BE2C (cell line): ENCODE results near the gene AKAP14.
A peak's percentile ranks its signal among the peaks of the same experiment; 100 is the strongest.

ENCODE experiments used
- DNase-seq: peaks from one replicate; pipeline ENCODE4 v3.0.0-alpha.2; 2020
- H3K27me3 ChIP-seq: fragments of 250-450 bp; sonication (Bioruptor Pico); 2 replicates; pipeline ENCODE4 v1.5.1; 2020; ENCODE audit warnings: mild to moderate bottlenecking
- H3K36me3 ChIP-seq: fragments of 250-450 bp; sonication (Bioruptor Pico); 2 replicates; pipeline ENCODE4 v1.5.1; 2020; ENCODE audit warnings: mild to moderate bottlenecking
- H3K4me1 ChIP-seq: fragments of 250-450 bp; sonication (Bioruptor Pico); 2 replicates; pipeline ENCODE4 v1.5.1; 2020
- H3K4me3 ChIP-seq: 2 replicates; pipeline ENCODE4 v1.5.1; 2011; ENCODE audit warnings: low read depth, low read length
- H3K9me3 ChIP-seq: fragments of 250-450 bp; sonication (Bioruptor Pico); 2 replicates; pipeline ENCODE4 v1.5.1; 2020
- TF ChIP-seq, protein P1 (sequence below): IDR thresholded peaks from 2 replicates; pipeline ENCODE4 v1.5.1; 2012; ENCODE audit warnings: mild to moderate bottlenecking, low read depth, low read length

The AKAP14 gene

DNA sequence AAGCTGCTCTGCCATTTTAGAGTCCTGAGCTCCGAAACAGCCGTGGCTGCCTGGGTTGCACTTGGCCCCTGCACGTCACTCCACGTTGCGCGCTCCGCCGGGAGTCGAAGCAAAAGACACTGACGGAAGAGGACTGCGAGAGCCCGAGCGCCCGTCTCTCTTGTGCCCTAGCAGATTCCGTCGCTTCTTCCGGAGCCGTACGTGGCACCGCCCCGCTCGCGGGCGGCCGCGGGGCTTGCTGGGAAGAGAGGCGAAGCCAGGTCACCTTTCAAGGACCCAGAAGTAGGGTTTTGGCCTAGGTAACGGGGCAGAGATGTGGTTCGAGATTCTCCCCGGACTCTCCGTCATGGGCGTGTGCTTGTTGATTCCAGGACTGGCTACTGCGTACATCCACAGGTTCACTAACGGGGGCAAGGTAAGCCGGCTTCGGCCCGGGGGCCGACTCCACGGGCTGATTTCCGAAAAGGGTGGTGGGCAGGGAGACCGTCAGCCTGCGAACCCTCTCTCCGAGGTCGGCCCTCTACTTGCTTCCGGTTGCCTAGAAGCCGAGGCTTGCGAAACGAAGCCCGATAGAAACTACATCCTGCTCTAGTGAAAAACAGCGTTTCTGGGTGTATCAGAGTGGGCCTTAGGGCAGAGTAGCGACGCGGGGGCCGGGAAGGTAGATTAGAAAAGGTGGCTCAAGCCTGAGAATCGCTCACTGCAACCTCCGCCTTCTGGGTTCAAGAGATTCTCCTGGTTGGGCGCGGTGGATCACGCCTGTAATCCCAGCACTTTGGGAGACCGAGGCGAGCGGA is 23.9 kb upstream of the AKAP14 start, which contains the start of the genes NDUFA1 and RNF113A:
Gene NDUFA1 (plus strand): TSS at position 234 of the 797 bp plus-strand sequence. CDS start 80 bp downstream, at position 314.
Gene RNF113A (minus strand): TSS at position 135 of the 797 bp plus-strand sequence. CDS start 120 bp downstream, at position 15.
- TF ChIP-seq, protein P1, sequence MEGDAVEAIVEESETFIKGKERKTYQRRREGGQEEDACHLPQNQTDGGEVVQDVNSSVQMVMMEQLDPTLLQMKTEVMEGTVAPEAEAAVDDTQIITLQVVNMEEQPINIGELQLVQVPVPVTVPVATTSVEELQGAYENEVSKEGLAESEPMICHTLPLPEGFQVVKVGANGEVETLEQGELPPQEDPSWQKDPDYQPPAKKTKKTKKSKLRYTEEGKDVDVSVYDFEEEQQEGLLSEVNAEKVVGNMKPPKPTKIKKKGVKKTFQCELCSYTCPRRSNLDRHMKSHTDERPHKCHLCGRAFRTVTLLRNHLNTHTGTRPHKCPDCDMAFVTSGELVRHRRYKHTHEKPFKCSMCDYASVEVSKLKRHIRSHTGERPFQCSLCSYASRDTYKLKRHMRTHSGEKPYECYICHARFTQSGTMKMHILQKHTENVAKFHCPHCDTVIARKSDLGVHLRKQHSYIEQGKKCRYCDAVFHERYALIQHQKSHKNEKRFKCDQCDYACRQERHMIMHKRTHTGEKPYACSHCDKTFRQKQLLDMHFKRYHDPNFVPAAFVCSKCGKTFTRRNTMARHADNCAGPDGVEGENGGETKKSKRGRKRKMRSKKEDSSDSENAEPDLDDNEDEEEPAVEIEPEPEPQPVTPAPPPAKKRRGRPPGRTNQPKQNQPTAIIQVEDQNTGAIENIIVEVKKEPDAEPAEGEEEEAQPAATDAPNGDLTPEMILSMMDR: no peak
- Histone ChIP-seq H3K27me3 (no peaks in the 10 kb centered on the region), H3K4me3 (peak within 1 kb of the TSS; percentile 92), H3K36me3 (peaks cover 4% of the 10 kb centered on the region; the same call in 1 of the 2 replicates), H3K4me1 (no peaks in the 10 kb centered on the region), H3K9me3 (no peaks in the 10 kb centered on the region)
- peak; percentile 85 for DNase-seq

- no peaks in the 10 kb centered on the region for H3K4me1 ChIP-seq
- peaks cover 4% of the 10 kb centered on the region; the same call in 1 of the 2 replicates for H3K36me3 ChIP-seq
- no peaks in the 10 kb centered on the region for H3K9me3 ChIP-seq
- DNase-seq: no peak
- H3K27me3 ChIP-seq: no peaks in the 10 kb centered on the region
- no peak overlapping the region for H3K4me3 ChIP-seq
- TF ChIP-seq, protein P1: no peak
Measured at GRCh38 chrX:119878740-119879139, 17.0 kb upstream of the AKAP14 start.

DNA sequence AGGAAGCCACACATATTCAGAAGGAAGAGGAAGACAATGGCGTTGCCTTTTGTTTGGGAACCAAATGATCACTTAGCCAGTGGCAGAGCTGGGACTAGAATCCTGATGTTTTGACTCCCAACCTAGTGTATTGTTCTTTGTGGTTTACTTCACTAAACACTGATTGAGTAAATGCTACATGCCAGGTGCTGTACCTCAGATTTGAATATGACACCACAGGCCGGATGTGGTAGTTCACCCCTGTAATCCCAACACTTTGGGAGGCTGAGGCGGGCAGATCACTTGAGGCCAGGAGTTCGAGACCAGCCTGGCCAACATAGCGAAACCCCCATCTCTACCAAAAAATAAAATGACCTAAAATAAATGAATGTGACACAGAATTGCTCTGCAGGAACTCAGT is 15.6 kb upstream of the AKAP14 start:
- DNase-seq: no peak
- H3K36me3 ChIP-seq: peaks cover 4% of the 10 kb centered on the region; the same call in 1 of the 2 replicates

DNA sequence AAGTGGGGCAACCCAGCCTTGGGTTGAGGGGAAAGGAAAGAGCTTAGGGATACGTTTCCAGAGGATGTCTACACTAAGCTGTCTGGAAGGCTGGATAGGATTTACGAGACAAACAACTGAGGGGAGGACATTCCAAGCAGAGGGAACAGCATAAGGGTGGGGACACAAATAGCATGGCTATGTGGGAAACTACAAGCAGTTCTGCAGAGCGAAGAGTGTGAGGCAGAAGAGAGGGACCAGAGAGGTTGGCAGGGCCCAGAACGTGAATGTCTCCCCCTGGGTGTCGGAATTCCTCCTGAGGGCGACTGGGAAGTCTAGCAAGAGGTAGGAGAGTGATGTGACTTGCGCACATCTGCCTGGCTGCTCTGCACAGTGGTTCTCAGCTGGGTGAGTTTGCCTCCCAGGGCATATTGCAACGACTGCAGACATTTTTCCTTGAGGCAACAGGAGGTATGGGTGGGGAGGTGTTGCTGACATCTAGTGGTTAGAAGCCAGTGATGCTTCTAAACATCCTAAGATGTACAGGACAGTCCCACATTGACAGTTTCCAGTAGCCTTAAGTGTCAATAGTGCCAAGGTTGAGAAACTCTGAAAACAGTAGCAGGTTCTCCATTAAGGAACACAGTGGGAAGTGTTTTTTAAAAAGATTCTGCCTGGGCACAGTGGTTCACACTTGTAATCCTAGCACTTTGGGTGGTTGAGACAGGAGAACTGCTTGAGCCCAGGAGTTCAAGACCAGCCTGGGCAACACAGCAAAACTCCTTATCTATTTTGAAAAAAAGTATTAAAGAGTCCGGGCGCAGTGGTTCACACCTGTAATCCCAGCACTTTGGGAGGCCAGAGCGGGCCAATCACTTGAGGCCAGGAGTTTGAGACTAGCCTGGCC is 14.9 kb upstream of the AKAP14 start:
- H3K4me3 ChIP-seq: no peak overlapping the region
- peak; percentile 36 for DNase-seq
- TF ChIP-seq, protein P1: peak; percentile 76

More for the DNA sequence above, 15.6 kb upstream of the AKAP14 start:
- Histone ChIP-seq H3K4me3 (no peak overlapping the region), H3K27me3 (no peaks in the 10 kb centered on the region), H3K4me1 (no peaks in the 10 kb centered on the region), H3K9me3 (no peaks in the 10 kb centered on the region)
- TF ChIP-seq, protein P1: no peak

GRCh38 chrX:119885554-119886428 is 9.9 kb upstream of the AKAP14 start:
- TF ChIP-seq, protein P1: no peak
- no peaks in the 10 kb centered on the region for H3K36me3 ChIP-seq
- no peaks in the 10 kb centered on the region for H3K4me1 ChIP-seq
- no peak for DNase-seq
- H3K4me3 ChIP-seq: no peak overlapping the region
- no peaks in the 10 kb centered on the region for H3K9me3 ChIP-seq
- H3K27me3 ChIP-seq: no peaks in the 10 kb centered on the region

More for the DNA sequence above, 14.9 kb upstream of the AKAP14 start:
- Histone ChIP-seq H3K9me3 (no peaks in the 10 kb centered on the region), H3K36me3 (peaks cover 4% of the 10 kb centered on the region; the same call in 1 of the 2 replicates), H3K27me3 (no peaks in the 10 kb centered on the region), H3K4me1 (no peaks in the 10 kb centered on the region)
